PFSK-1 (cell line): Measurements from ENCODE around the gene PDE4B.

ENCODE experiments used
- FOXP2 ChIP-seq: optimal IDR thresholded peaks from 2 replicates; pipeline ENCODE3; 2011; ENCODE audit warnings: borderline replicate concordance, control low read depth, inconsistent platforms; ENCODE audit not compliant: insufficient read depth; ENCODE audit errors: extremely low read length, extremely low read depth
- POLR2AphosphoS5 ChIP-seq: IDR thresholded peaks from 2 replicates; pipeline ENCODE4 v1.6.1; 2012; ENCODE audit warnings: low read depth, mild to moderate bottlenecking, control low read depth, low read length, moderate library complexity
- REST ChIP-seq, 2 experiments: IDR thresholded peaks; 2 replicates each; pipeline versions ENCODE4 v1.6.1 to v1.8.0; 2011 to 2012; ENCODE audit warnings: low read depth in 2 of 2, low read length in 2 of 2, control low read depth in 1 of 2, inconsistent platforms in 1 of 2, mild to moderate bottlenecking in 1 of 2, moderate library complexity in 1 of 2; ENCODE audit not compliant: insufficient read depth in 1 of 2
- SIN3A ChIP-seq: IDR thresholded peaks from 2 replicates; pipeline ENCODE4 v1.6.1; 2012; ENCODE audit warnings: mild to moderate bottlenecking, low read length, moderate library complexity, borderline replicate concordance; ENCODE audit not compliant: insufficient read depth
- TAF1 ChIP-seq: IDR thresholded peaks from 2 replicates; pipeline ENCODE4 v1.6.1; 2012; ENCODE audit warnings: low read length, control low read depth, borderline replicate concordance; ENCODE audit not compliant: insufficient read depth

Gene PDE4B

GRCh38 chr1:66231681-66232463, 439.2 kb downstream of the PDE4B start:
- no peak for TF ChIP-seq SIN3A
- TF ChIP-seq FOXP2 = no peak
- TF ChIP-seq TAF1 = no peak
- no peak for TF ChIP-seq REST (IDR thresholded peaks at IDR 0.05; ENCODE audit: insufficient read depth in 1 of 2, low read depth in 2 of 2, low read length in 2 of 2)
- TF ChIP-seq POLR2AphosphoS5 = no peak

- no peak for TF ChIP-seq TAF1
- no peak for TF ChIP-seq POLR2AphosphoS5
- TF ChIP-seq SIN3A = no peak
- no peak for TF ChIP-seq FOXP2
- TF ChIP-seq REST (IDR thresholded peaks at IDR 0.05; ENCODE audit: insufficient read depth in 1 of 2, low read depth in 2 of 2, low read length in 2 of 2) = no peak
These were observed 444.3 kb downstream of the PDE4B start for GRCh38 chr1:66237042-66237441.

- TF ChIP-seq SIN3A (no peak), POLR2AphosphoS5 (no peak), FOXP2 (no peak), REST (IDR thresholded peaks at IDR 0.05; ENCODE audit: insufficient read depth in 1 of 2, low read depth in 2 of 2, low read length in 2 of 2) (no peak), TAF1 (no peak)
These were observed 445.2 kb downstream of the PDE4B start for GRCh38 chr1:66237722-66238479.

GRCh38 chr1:66239834-66240233, 447.1 kb downstream of the PDE4B start:
- no peak for TF ChIP-seq SIN3A
- no peak for TF ChIP-seq FOXP2

- TF ChIP-seq FOXP2 (no peak), REST (IDR thresholded peaks at IDR 0.05; ENCODE audit: insufficient read depth in 1 of 2, low read depth in 2 of 2, low read length in 2 of 2) (no peak), SIN3A (no peak), TAF1 (no peak), POLR2AphosphoS5 (no peak)
These were observed 448.1 kb downstream of the PDE4B start for GRCh38 chr1:66240491-66241484.
